IMR-90 (cell line): ENCODE data around the gene LDLRAD3. TPM values are rescaled to one million over a fixed set of nuclear protein-coding genes. Genes with fewer than 3 reads are reported as not detected.

ENCODE experiments used
- ATAC-seq: fragments of 200-7000 bp; cut with Tn5 transposase; 2 replicates; pipeline ENCODE4 v1.9.1; 2020; ENCODE audit warnings: low read depth, mild to moderate bottlenecking, moderate library complexity
- BruUV-seq: library from RNA; stranded (reverse); fragments of 400-500 nt; replicated peaks from 2 replicates; lab custom pipeline; 2021; lab: Mats Ljungman, UMichigan
- CTCF ChIA-PET: fragments of 300-600 bp; formaldehyde crosslinking; extraction: SDS; loops from one replicate; lab custom pipeline; 2021; ENCODE audit warnings: antibody characterized with exemption; lab: Yijun Ruan, JAX
- POLR2A ChIA-PET: fragments of 300-600 bp; sonication (Branson Sonifier 250); formaldehyde crosslinking; loops from one replicate; lab custom pipeline; 2022; ENCODE audit warnings: antibody characterized with exemption; ENCODE audit not compliant: unreplicated experiment; lab: Charles Lee
- DNase-seq: peaks from one replicate; pipeline ENCODE4 v3.0.0; 2013
- H2AFZ ChIP-seq: replicated peaks from 2 replicates; pipeline ENCODE3; 2013; ENCODE audit warnings: low read length, mild to moderate bottlenecking; ENCODE audit not compliant: poor library complexity
- H2AK5ac ChIP-seq: 2 replicates; pipeline ENCODE4 v1.6.1; 2013; ENCODE audit warnings: low read depth, low read length, inconsistent platforms
- H2AK9ac ChIP-seq: replicated peaks from 2 replicates; pipeline ENCODE3; 2013; ENCODE audit warnings: mild to moderate bottlenecking, low read depth, low read length, moderate library complexity; ENCODE audit not compliant: poor library complexity
- H2BK120ac ChIP-seq: 2 replicates; pipeline ENCODE4 v1.6.1; 2013; ENCODE audit warnings: low read depth, low read length, inconsistent platforms
- H2BK15ac ChIP-seq: 3 replicates; pipeline ENCODE4 v1.6.1; 2013; ENCODE audit warnings: low read depth, low read length, inconsistent platforms
- H2BK20ac ChIP-seq: 2 replicates; pipeline ENCODE4 v1.6.1; 2013; ENCODE audit warnings: low read depth, mild to moderate bottlenecking, inconsistent platforms, low read length, moderate library complexity
- H2BK5ac ChIP-seq: 2 replicates; pipeline ENCODE4 v1.6.1; 2013; ENCODE audit warnings: mild to moderate bottlenecking, low read depth, low read length, inconsistent platforms; ENCODE audit not compliant: poor library complexity, severe bottlenecking
- H3K14ac ChIP-seq: replicated peaks from 2 replicates; pipeline ENCODE4 v1.6.1; 2013; ENCODE audit warnings: low read depth, low read length, inconsistent platforms
- H3K18ac ChIP-seq: 2 replicates; pipeline ENCODE4 v1.6.1; 2013; ENCODE audit warnings: low read depth, low read length, control low read depth
- H3K23ac ChIP-seq: 2 replicates; pipeline ENCODE4 v1.6.1; 2013; ENCODE audit warnings: low read depth, low read length, inconsistent platforms
- H3K27ac ChIP-seq: 2 replicates; pipeline ENCODE4 v1.5.1; 2013; ENCODE audit warnings: mild to moderate bottlenecking, control low read depth, low read length; ENCODE audit not compliant: insufficient read depth
- H3K27me3 ChIP-seq: 2 replicates; pipeline ENCODE4 v1.6.1; 2013; ENCODE audit warnings: low read length; ENCODE audit not compliant: control insufficient read depth, insufficient read depth
- H3K36me3 ChIP-seq: 2 replicates; pipeline ENCODE4 v1.6.1; 2013; ENCODE audit warnings: low read length, mixed read lengths; ENCODE audit not compliant: control insufficient read depth, insufficient read depth
- H3K4ac ChIP-seq: 2 replicates; pipeline ENCODE4 v1.6.1; 2013; ENCODE audit warnings: low read depth, low read length, inconsistent platforms
- H3K4me1 ChIP-seq: 2 replicates; pipeline ENCODE4 v1.6.1; 2013; ENCODE audit warnings: low read length, mixed read lengths; ENCODE audit not compliant: control insufficient read depth, insufficient read depth
- H3K4me2 ChIP-seq: 2 replicates; pipeline ENCODE4 v1.6.1; 2013; ENCODE audit warnings: low read depth, mild to moderate bottlenecking, control low read depth, low read length, moderate library complexity
- H3K4me3 ChIP-seq: 2 replicates; pipeline ENCODE4 v1.5.1; 2013; ENCODE audit warnings: low read depth, mild to moderate bottlenecking, control low read depth, low read length, moderate library complexity; ENCODE audit not compliant: insufficient read depth
- H3K56ac ChIP-seq: 2 replicates; pipeline ENCODE4 v1.6.1; 2013; ENCODE audit warnings: low read length, inconsistent platforms; ENCODE audit not compliant: insufficient read depth; ENCODE audit errors: extremely low read depth
- H3K79me1 ChIP-seq, 2 experiments: 2 replicates each; pipeline ENCODE4 v1.6.1; 2013; ENCODE audit warnings: low read length in 2 of 2, inconsistent platforms in 1 of 2, low read depth in 1 of 2
- H3K9ac ChIP-seq: 2 replicates; pipeline ENCODE4 v1.6.1; 2013; ENCODE audit warnings: low read depth, low read length, control low read depth
- H3K9me1 ChIP-seq: 2 replicates; pipeline ENCODE4 v1.6.1; 2013; ENCODE audit warnings: low read length, inconsistent platforms; ENCODE audit not compliant: insufficient read depth
- H3K9me3 ChIP-seq: 2 replicates; pipeline ENCODE4 v1.6.1; 2013; ENCODE audit warnings: low read length; ENCODE audit not compliant: control insufficient read depth, insufficient read depth
- H4K20me1 ChIP-seq: 2 replicates; pipeline ENCODE4 v1.6.1; 2013; ENCODE audit warnings: low read length, inconsistent platforms; ENCODE audit not compliant: insufficient read depth
- H4K5ac ChIP-seq: 2 replicates; pipeline ENCODE4 v1.6.1; 2013; ENCODE audit warnings: mild to moderate bottlenecking, low read depth, low read length, control low read depth
- H4K8ac ChIP-seq, 2 experiments: 2 replicates each; pipeline ENCODE4 v1.6.1; 2013; ENCODE audit warnings: low read depth in 2 of 2, low read length in 2 of 2, control low read depth in 1 of 2, inconsistent platforms in 1 of 2
- H4K91ac ChIP-seq: 2 replicates; pipeline ENCODE4 v1.6.1; 2013; ENCODE audit warnings: low read depth, low read length, inconsistent platforms; ENCODE audit not compliant: insufficient read depth
- CEBPB ChIP-seq: IDR thresholded peaks from 2 replicates; pipeline ENCODE4 v1.6.1; 2012; ENCODE audit warnings: low read depth, low read length, improper control_type of control experiment
- CHD1 ChIP-seq: IDR thresholded peaks from 2 replicates; pipeline ENCODE4 v1.6.1; 2012; ENCODE audit warnings: low read depth, low read length, improper control_type of control experiment
- CTCF ChIP-seq: conservative IDR thresholded peaks from 2 replicates; pipeline ENCODE4 v1.5.1; 2012; ENCODE audit warnings: mild to moderate bottlenecking, low read depth, low read length, improper control_type of control experiment
- MAFK ChIP-seq: IDR thresholded peaks from 2 replicates; pipeline ENCODE4 v1.6.1; 2012; ENCODE audit warnings: low read depth, low read length, improper control_type of control experiment
- MAZ ChIP-seq: IDR thresholded peaks from 2 replicates; pipeline ENCODE4 v1.6.1; 2012; ENCODE audit warnings: low read depth, mild to moderate bottlenecking, low read length, improper control_type of control experiment, moderate library complexity, borderline replicate concordance
- MXI1 ChIP-seq: IDR thresholded peaks from 2 replicates; pipeline ENCODE4 v1.6.1; 2012; ENCODE audit warnings: low read depth, mild to moderate bottlenecking, low read length, moderate library complexity, borderline replicate concordance
- NFE2L2 ChIP-seq: fragments of 150-350 bp; IDR thresholded peaks from 2 replicates; pipeline ENCODE4 v1.6.1; 2016; ENCODE audit warnings: low read depth, mild to moderate bottlenecking, low read length
- POLR2A ChIP-seq: IDR thresholded peaks from 2 replicates; pipeline ENCODE4 v1.6.1; 2012; ENCODE audit warnings: mild to moderate bottlenecking, low read depth, low read length
- RAD21 ChIP-seq: IDR thresholded peaks from 2 replicates; pipeline ENCODE4 v1.6.1; 2012; ENCODE audit warnings: low read length, improper control_type of control experiment
- RCOR1 ChIP-seq: IDR thresholded peaks from 2 replicates; pipeline ENCODE4 v1.6.1; 2012; ENCODE audit warnings: mild to moderate bottlenecking, low read length, improper control_type of control experiment; ENCODE audit not compliant: insufficient replicate concordance
- RFX5 ChIP-seq: IDR thresholded peaks from 2 replicates; pipeline ENCODE4 v1.8.0; 2012; ENCODE audit warnings: low read depth, mild to moderate bottlenecking, low read length, moderate library complexity
- SMC3 ChIP-seq: fragments of 150-350 bp; IDR thresholded peaks from 2 replicates; pipeline ENCODE4 v1.6.1; 2016; ENCODE audit warnings: low read depth, mild to moderate bottlenecking, antibody characterized with exemption, low read length, moderate library complexity
- USF2 ChIP-seq: fragments of 150-350 bp; IDR thresholded peaks from 2 replicates; pipeline ENCODE4 v1.6.1; 2017; ENCODE audit warnings: mild to moderate bottlenecking, antibody characterized with exemption, low read length, low read depth
- WGBS, 2 experiments: methylation state at CpG; one replicate each; pipeline versions ENCODE4 v1.1.5 to v1.1.7; 2013; ENCODE audit warnings: missing lambda C conversion rate in 2 of 2; ENCODE audit not compliant: insufficient read length in 1 of 2; ENCODE audit errors: extremely low coverage in 2 of 2; 5-methylcytosine and 5-hydroxymethylcytosine counted together
- dilution Hi-C: fragments of 300-500 bp; cut with HindIII; formaldehyde crosslinking; loops from one replicate; pipeline ENCODE4 v1.14.3; 2018; ENCODE audit warnings: low sequenced_read_pairs; ENCODE audit not compliant: unreplicated experiment
- in situ Hi-C: fragments of 300-500 bp; cut with MboI; formaldehyde crosslinking; loops from 3 replicates; pipeline ENCODE4 v1.14.3; 2019; ENCODE audit warnings: low sequenced_read_pairs, inconsistent platforms, mixed read lengths
- intact Hi-C: fragments of 100-400 bp; cut with micrococcal nuclease; formaldehyde crosslinking; loops from 2 replicates; pipeline ENCODE4 v1.10.0; 2022
- polyA plus RNA-seq, 3 experiments: library from polyadenylated mRNA; depleted of rRNA; stranded (reverse); fragments of >200 nt; gene quantifications; 2 replicates each; pipeline ENCODE4 v1.2.3, GENCODE V29; 2012; ENCODE audit warnings: low replicate concordance in 1 of 3
- total RNA-seq: library from RNA; depleted of rRNA; stranded (reverse); fragments of >200 nt; gene quantifications from 2 replicates; pipeline ENCODE4 v1.2.3, GENCODE V29; 2012
- TF ChIP-seq, protein P1 (sequence below): fragments of 150-350 bp; IDR thresholded peaks from 2 replicates; pipeline ENCODE4 v1.6.1; 2016; ENCODE audit warnings: low read depth, mild to moderate bottlenecking, low read length, moderate library complexity, borderline replicate concordance

LDLRAD3 gene
- total and polyA plus RNA-seq, 2 of the 4 experiments (the other 2 are of a cell fraction): 2.7 to 6.4 TPM

GRCh38 chr11:35935390-35935789 lies 8.5 kb upstream of the LDLRAD3 start:
- H2BK120ac ChIP-seq: no peak overlapping the region
- H2BK15ac ChIP-seq: no peak overlapping the region
- in situ Hi-C loops (no loop called here), intact Hi-C loops (no loop called here), dilution Hi-C loops (no loop called here)
- peaks cover 23% of the 10 kb centered on the region for H3K27me3 ChIP-seq
- no peak overlapping the region for H4K5ac ChIP-seq
- H3K14ac ChIP-seq: no peak overlapping the region
- H2BK5ac ChIP-seq: no peak overlapping the region
- no peak overlapping the region for H4K91ac ChIP-seq
- no peak overlapping the region for H2AK5ac ChIP-seq
- ChIA-PET POLR2A (no interaction called here), CTCF (interaction anchor here (0.6 kb wide), 1 partner anchor 102 kb away, joined by 6 read pairs; no protein-coding TSS in a partner anchor)
- no peaks in the 10 kb centered on the region for H3K36me3 ChIP-seq
- H3K4me2 ChIP-seq: no peak overlapping the region
- BruUV-seq: no TSS peak
- no peak overlapping the region for H3K4me3 ChIP-seq
- DNase-seq: no peak
- no peak overlapping the region for H3K18ac ChIP-seq
- WGBS, 2 experiments: no CpG with 5 or more reads among the region's 1 CpG
- no peaks in the 10 kb centered on the region for H3K9me1 ChIP-seq
- no peak overlapping the region for H2AK9ac ChIP-seq
- no peaks in the 10 kb centered on the region for H3K79me1 ChIP-seq
- no peak overlapping the region for H3K4ac ChIP-seq
- no peak overlapping the region for H4K8ac ChIP-seq
- no peak overlapping the region for H3K27ac ChIP-seq
- no peak overlapping the region for H2AFZ ChIP-seq
- H3K4me1 ChIP-seq: peaks cover 2% of the 10 kb centered on the region; the same call in 1 of the 2 replicates
- no peaks in the 10 kb centered on the region for H4K20me1 ChIP-seq
- H3K9me3 ChIP-seq: no peaks in the 10 kb centered on the region
- no peak overlapping the region for H3K23ac ChIP-seq
- H2BK20ac ChIP-seq: no peak overlapping the region
- no peak for ATAC-seq
- H3K9ac ChIP-seq: no peak overlapping the region
- no peak overlapping the region for H3K56ac ChIP-seq
- TF ChIP-seq NFE2L2 (no peak), CEBPB (no peak), POLR2A (no peak), RCOR1 (no peak), MAFK (no peak), CHD1 (no peak), USF2 (no peak), RFX5 (no peak), RAD21 (no peak), CTCF (no peak), MXI1 (no peak), SMC3 (no peak), MAZ (no peak)
- TF ChIP-seq, protein P1, sequence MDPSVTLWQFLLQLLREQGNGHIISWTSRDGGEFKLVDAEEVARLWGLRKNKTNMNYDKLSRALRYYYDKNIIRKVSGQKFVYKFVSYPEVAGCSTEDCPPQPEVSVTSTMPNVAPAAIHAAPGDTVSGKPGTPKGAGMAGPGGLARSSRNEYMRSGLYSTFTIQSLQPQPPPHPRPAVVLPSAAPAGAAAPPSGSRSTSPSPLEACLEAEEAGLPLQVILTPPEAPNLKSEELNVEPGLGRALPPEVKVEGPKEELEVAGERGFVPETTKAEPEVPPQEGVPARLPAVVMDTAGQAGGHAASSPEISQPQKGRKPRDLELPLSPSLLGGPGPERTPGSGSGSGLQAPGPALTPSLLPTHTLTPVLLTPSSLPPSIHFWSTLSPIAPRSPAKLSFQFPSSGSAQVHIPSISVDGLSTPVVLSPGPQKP: no peak
